ENCODE results near the gene MISP. TPM values are rescaled to one million over a fixed set of nuclear protein-coding genes. Genes with fewer than 3 reads are reported as not detected.

The MISP gene
- total and polyA plus RNA-seq, 2 donors (not counting 1 experiment from before 2014, with no cell fraction given): not detected

- intact Hi-C loops (cut with micrococcal nuclease): no loop called here
- H3K9me3 Mint-ChIP-seq (ENCODE audit: insufficient read depth): no peaks in the 10 kb centered on the region
- POLR2A ChIA-PET: interaction anchor here (0.6 kb wide), 1 partner anchor 9 kb away, joined by 7 read pairs; no protein-coding TSS in a partner anchor
- TF ChIP-seq, protein P1, sequence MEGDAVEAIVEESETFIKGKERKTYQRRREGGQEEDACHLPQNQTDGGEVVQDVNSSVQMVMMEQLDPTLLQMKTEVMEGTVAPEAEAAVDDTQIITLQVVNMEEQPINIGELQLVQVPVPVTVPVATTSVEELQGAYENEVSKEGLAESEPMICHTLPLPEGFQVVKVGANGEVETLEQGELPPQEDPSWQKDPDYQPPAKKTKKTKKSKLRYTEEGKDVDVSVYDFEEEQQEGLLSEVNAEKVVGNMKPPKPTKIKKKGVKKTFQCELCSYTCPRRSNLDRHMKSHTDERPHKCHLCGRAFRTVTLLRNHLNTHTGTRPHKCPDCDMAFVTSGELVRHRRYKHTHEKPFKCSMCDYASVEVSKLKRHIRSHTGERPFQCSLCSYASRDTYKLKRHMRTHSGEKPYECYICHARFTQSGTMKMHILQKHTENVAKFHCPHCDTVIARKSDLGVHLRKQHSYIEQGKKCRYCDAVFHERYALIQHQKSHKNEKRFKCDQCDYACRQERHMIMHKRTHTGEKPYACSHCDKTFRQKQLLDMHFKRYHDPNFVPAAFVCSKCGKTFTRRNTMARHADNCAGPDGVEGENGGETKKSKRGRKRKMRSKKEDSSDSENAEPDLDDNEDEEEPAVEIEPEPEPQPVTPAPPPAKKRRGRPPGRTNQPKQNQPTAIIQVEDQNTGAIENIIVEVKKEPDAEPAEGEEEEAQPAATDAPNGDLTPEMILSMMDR (IDR thresholded peaks at IDR 0.05): no peak
- TF ChIP-seq EZH2 (IDR thresholded peaks at IDR 0.05; ENCODE audit: borderline replicate concordance, insufficient read depth, low read depth, low read length, poor library complexity, severe bottlenecking): no peak
- H3K27ac Mint-ChIP-seq: no peak overlapping the region
- peaks cover 97% of the 10 kb centered on the region for H4K20me1 ChIP-seq (ENCODE audit: control insufficient read depth, insufficient read depth, low read length, poor library complexity, severe bottlenecking)
- H3K27ac ChIP-seq (ENCODE audit: low read length in 2 of 2): no peak overlapping the region
- no peak overlapping the region for H3K9ac ChIP-seq (ENCODE audit: low read length)
- 98% methylated on average over 25 of the region's 28 CpGs for WGBS (ENCODE audit: insufficient coverage)
- H2AFZ ChIP-seq (ENCODE audit: insufficient read depth, low read depth, low read length, poor library complexity, severe bottlenecking): no peak overlapping the region
- ATAC-seq (ENCODE audit: low read depth): no peak
- peak; percentile 14 for DNase-seq
- peaks cover 4 to 72% of the 10 kb centered on the region in 2 experiments for H3K36me3 ChIP-seq (replicated peaks in 1 of 2; ENCODE audit: control extremely low read depth in 1 of 2, control insufficient read depth in 1 of 2, extremely low read depth in 1 of 2, insufficient read depth in 2 of 2, low read length in 1 of 2)
- H3K4me3 Mint-ChIP-seq: no peak overlapping the region
- no peak overlapping the region for H3K4me2 ChIP-seq (replicated peaks; ENCODE audit: low read depth, low read length, poor library complexity, severe bottlenecking)
- peaks cover 22 to 39% of the 10 kb centered on the region in 2 donors for H3K4me1 ChIP-seq (ENCODE audit: control insufficient read depth in 2 of 2, insufficient read depth in 2 of 2, low read length in 2 of 2)
- H3K27me3 ChIP-seq (replicated peaks in 1 of 4; ENCODE audit: control extremely low read depth in 1 of 4, control insufficient read depth in 3 of 4, insufficient read depth in 4 of 4, low read length in 3 of 4): no peaks in the 10 kb centered on the region
- peaks cover 40% of the 10 kb centered on the region for H3K4me1 Mint-ChIP-seq
- CTCF ChIA-PET: no interaction called here
- no peaks in the 10 kb centered on the region for H3K9me3 ChIP-seq (ENCODE audit: control extremely low read depth in 1 of 3, control insufficient read depth in 2 of 3, insufficient read depth in 1 of 3, low read length in 2 of 3)
- peaks cover 97% of the 10 kb centered on the region for H3K79me2 ChIP-seq (ENCODE audit: control insufficient read depth, insufficient read depth, low read length)
- H3K27me3 Mint-ChIP-seq: no peaks in the 10 kb centered on the region
- no peak overlapping the region for H3K4me3 ChIP-seq (ENCODE audit: control extremely low read depth in 1 of 5, extremely low read depth in 1 of 5, insufficient read depth in 1 of 5, low read depth in 2 of 5, low read length in 4 of 5)
Measured at GRCh38 chr19:802498-803098, 51.7 kb downstream of the MISP start.

- no peak overlapping the region for H3K4me3 ChIP-seq (ENCODE audit: control extremely low read depth in 1 of 5, extremely low read depth in 1 of 5, insufficient read depth in 1 of 5, low read depth in 2 of 5, low read length in 4 of 5)
- no peak for ATAC-seq (ENCODE audit: low read depth)
- intact Hi-C loops (cut with micrococcal nuclease): no loop called here
- no peak overlapping the region for H3K27ac ChIP-seq (ENCODE audit: low read length in 2 of 2)
- no peak overlapping the region for H3K27ac Mint-ChIP-seq
- H4K20me1 ChIP-seq (ENCODE audit: control insufficient read depth, insufficient read depth, low read length, poor library complexity, severe bottlenecking): peaks cover 100% of the 10 kb centered on the region
- peaks cover 40% of the 10 kb centered on the region for H3K4me1 Mint-ChIP-seq
- no peak overlapping the region for H3K4me3 Mint-ChIP-seq
- ChIA-PET CTCF (no interaction called here), POLR2A (no interaction called here)
- WGBS (ENCODE audit: insufficient coverage): 95% methylated on average over 10 of the region's 17 CpGs
- no peak overlapping the region for H2AFZ ChIP-seq (ENCODE audit: insufficient read depth, low read depth, low read length, poor library complexity, severe bottlenecking)
- H3K27me3 ChIP-seq (replicated peaks in 1 of 4; ENCODE audit: control extremely low read depth in 1 of 4, control insufficient read depth in 3 of 4, insufficient read depth in 4 of 4, low read length in 3 of 4): no peaks in the 10 kb centered on the region
- no peaks in the 10 kb centered on the region for H3K27me3 Mint-ChIP-seq
- H3K9me3 Mint-ChIP-seq (ENCODE audit: insufficient read depth): no peaks in the 10 kb centered on the region
- no peak overlapping the region for H3K4me2 ChIP-seq (replicated peaks; ENCODE audit: low read depth, low read length, poor library complexity, severe bottlenecking)
- TF ChIP-seq, protein P1 (IDR thresholded peaks at IDR 0.05): no peak
- TF ChIP-seq EZH2 (IDR thresholded peaks at IDR 0.05; ENCODE audit: borderline replicate concordance, insufficient read depth, low read depth, low read length, poor library complexity, severe bottlenecking): no peak
- peaks cover 6 to 78% of the 10 kb centered on the region in 2 experiments for H3K36me3 ChIP-seq (replicated peaks in 1 of 2; ENCODE audit: control extremely low read depth in 1 of 2, control insufficient read depth in 1 of 2, extremely low read depth in 1 of 2, insufficient read depth in 2 of 2, low read length in 1 of 2)
- H3K9ac ChIP-seq (ENCODE audit: low read length): no peak overlapping the region
- no peaks in the 10 kb centered on the region for H3K9me3 ChIP-seq (ENCODE audit: control extremely low read depth in 1 of 3, control insufficient read depth in 2 of 3, insufficient read depth in 1 of 3, low read length in 2 of 3)
- peaks cover 22 to 38% of the 10 kb centered on the region in 2 donors for H3K4me1 ChIP-seq (ENCODE audit: control insufficient read depth in 2 of 2, insufficient read depth in 2 of 2, low read length in 2 of 2)
- DNase-seq: peak; percentile 13
- H3K79me2 ChIP-seq (ENCODE audit: control insufficient read depth, insufficient read depth, low read length): peaks cover 100% of the 10 kb centered on the region
Measured at GRCh38 chr19:803099-803561, 52.2 kb downstream of the MISP start.
